IMR-90 (cell line): ENCODE measurements around the gene COL4A1.

Source experiments
- CTCF ChIP-seq: conservative IDR thresholded peaks from 2 replicates; pipeline ENCODE4 v1.5.1; 2012; ENCODE audit warnings: mild to moderate bottlenecking, low read depth, low read length, improper control_type of control experiment
- MAZ ChIP-seq: IDR thresholded peaks from 2 replicates; pipeline ENCODE4 v1.6.1; 2012; ENCODE audit warnings: low read depth, mild to moderate bottlenecking, low read length, improper control_type of control experiment, moderate library complexity, borderline replicate concordance
- POLR2A ChIP-seq: IDR thresholded peaks from 2 replicates; pipeline ENCODE4 v1.6.1; 2012; ENCODE audit warnings: mild to moderate bottlenecking, low read depth, low read length
- RAD21 ChIP-seq: IDR thresholded peaks from 2 replicates; pipeline ENCODE4 v1.6.1; 2012; ENCODE audit warnings: low read length, improper control_type of control experiment
- RFX5 ChIP-seq: IDR thresholded peaks from 2 replicates; pipeline ENCODE4 v1.8.0; 2012; ENCODE audit warnings: low read depth, mild to moderate bottlenecking, low read length, moderate library complexity
- SMC3 ChIP-seq: fragments of 150-350 bp; IDR thresholded peaks from 2 replicates; pipeline ENCODE4 v1.6.1; 2016; ENCODE audit warnings: low read depth, mild to moderate bottlenecking, antibody characterized with exemption, low read length, moderate library complexity

- TF ChIP-seq POLR2A (peak; percentile 53; the same call in 1 of the 2 replicates), CTCF (peak; percentile 91), RAD21 (peak; percentile 99), RFX5 (no peak), SMC3 (peak; percentile 96), MAZ (peak; percentile 69; the same call in 1 of the 2 replicates)
These were observed 198.4 kb downstream of the COL4A1 start for GRCh38 chr13:110108348-110109139.
